ENCODE results near the gene WWTR1. TPM values are rescaled to one million over a fixed set of nuclear protein-coding genes. Genes with fewer than 3 reads are reported as not detected.

The WWTR1 gene
- total and polyA plus RNA-seq, 2 of the 4 experiments (the other 2 are of a cell fraction) = 38.9 to 65.3 TPM

DNA sequence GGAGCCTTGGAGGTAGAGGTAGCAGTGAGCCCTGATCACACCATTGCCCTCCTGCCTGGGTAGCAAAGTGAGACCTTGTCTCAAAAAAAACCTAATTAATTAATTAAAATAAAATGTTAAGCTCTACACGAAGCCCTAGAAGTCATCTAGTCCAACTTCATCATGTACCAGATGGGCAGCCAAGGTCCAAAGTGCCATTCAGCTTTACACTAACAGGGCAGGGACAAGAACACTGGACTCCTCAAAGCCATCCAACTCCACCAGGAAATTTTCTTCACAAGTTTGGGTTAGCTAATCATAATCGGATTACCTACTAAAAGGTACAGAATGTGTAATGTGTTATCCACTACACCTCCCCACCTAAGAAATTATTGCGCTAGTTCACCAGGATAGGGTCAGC, 48.8 kb downstream of the WWTR1 start:
- Histone ChIP-seq H3K4me2 (ENCODE audit: low read depth, low read length) (no peak overlapping the region), H3K4me1 (ENCODE audit: control insufficient read depth, insufficient read depth, low read length) (peaks cover 33% of the 10 kb centered on the region), H2BK20ac (ENCODE audit: low read depth, low read length) (peak overlapping the region; percentile 42), H2AK9ac (replicated peaks; ENCODE audit: low read depth, low read length, poor library complexity) (no peak overlapping the region), H3K14ac (replicated peaks; ENCODE audit: low read depth, low read length) (peak overlapping the region; percentile 65), H3K9me3 (ENCODE audit: control insufficient read depth, insufficient read depth, low read length) (no peaks in the 10 kb centered on the region), H3K9ac (ENCODE audit: low read depth, low read length) (no peak overlapping the region), H4K91ac (ENCODE audit: insufficient read depth, low read depth, low read length) (no peak overlapping the region), H2AK5ac (ENCODE audit: low read depth, low read length) (peak overlapping the region; percentile 75), H3K56ac (ENCODE audit: extremely low read depth, insufficient read depth, low read length) (no peak overlapping the region), H3K27me3 (ENCODE audit: control insufficient read depth, insufficient read depth, low read length) (no peaks in the 10 kb centered on the region), H3K4me3 (ENCODE audit: insufficient read depth, low read depth, low read length) (no peak overlapping the region), H4K8ac (ENCODE audit: low read depth in 2 of 2, low read length in 2 of 2) (no peak overlapping the region; a peak in 1 of 4 replicates), H3K9me1 (ENCODE audit: insufficient read depth, low read length) (peaks cover 33% of the 10 kb centered on the region), H2BK15ac (ENCODE audit: low read depth, low read length) (0 out of 3 replicates have a peak overlapping the region, but pooled peaks have one; percentile 73), H3K36me3 (ENCODE audit: control insufficient read depth, insufficient read depth, low read length) (peaks cover 4% of the 10 kb centered on the region; the same call in 1 of the 2 replicates), H4K5ac (ENCODE audit: low read depth, low read length) (no peak overlapping the region), H3K27ac (ENCODE audit: insufficient read depth, low read length) (no peak overlapping the region), H4K20me1 (ENCODE audit: insufficient read depth, low read length) (peaks cover 36% of the 10 kb centered on the region), H2BK5ac (ENCODE audit: low read depth, low read length, poor library complexity, severe bottlenecking) (peak overlapping the region; percentile 11), H3K4ac (ENCODE audit: low read depth, low read length) (peak overlapping the region; percentile 68), H3K79me1 (ENCODE audit: low read depth in 1 of 2, low read length in 2 of 2) (peaks cover 46 to 84% of the 10 kb centered on the region in 2 experiments), H2BK120ac (ENCODE audit: low read depth, low read length) (peak overlapping the region; percentile 37; the same call in 1 of the 2 replicates), H3K18ac (ENCODE audit: low read depth, low read length) (no peak overlapping the region), H2AFZ (replicated peaks; ENCODE audit: low read length, poor library complexity) (no peak overlapping the region), H3K23ac (ENCODE audit: low read depth, low read length) (peak overlapping the region; percentile 72)
- no peak for ATAC-seq (ENCODE audit: low read depth)
- intact Hi-C loops (cut with micrococcal nuclease) = no loop called here
- no peak for DNase-seq
- in situ Hi-C loops (cut with MboI; ENCODE audit: low sequenced_read_pairs) = no loop called here
- WGBS, 2 experiments (ENCODE audit: extremely low coverage in 2 of 2, insufficient read length in 1 of 2) = no CpG with 5 or more reads among the region's 3 CpGs
- CTCF ChIA-PET = interaction anchor here (0.6 kb wide), 1 partner anchor 103 kb away, joined by 3 read pairs; no protein-coding TSS in a partner anchor
- dilution Hi-C loops (cut with HindIII; ENCODE audit: low sequenced_read_pairs, unreplicated experiment) = no loop called here
- POLR2A ChIA-PET (ENCODE audit: unreplicated experiment) = no interaction called here
- no TSS peak for BruUV-seq (replicated peaks)
- TF ChIP-seq MAZ (IDR thresholded peaks at IDR 0.05; ENCODE audit: borderline replicate concordance, low read depth, low read length) (no peak), RFX5 (IDR thresholded peaks at IDR 0.05; ENCODE audit: low read depth, low read length) (no peak), MXI1 (IDR thresholded peaks at IDR 0.05; ENCODE audit: borderline replicate concordance, low read depth, low read length) (no peak), CHD1 (IDR thresholded peaks at IDR 0.05; ENCODE audit: low read depth, low read length) (no peak), CEBPB (IDR thresholded peaks at IDR 0.05; ENCODE audit: low read depth, low read length) (no peak), POLR2A (IDR thresholded peaks at IDR 0.05; ENCODE audit: low read depth, low read length) (no peak), ELK1 (IDR thresholded peaks at IDR 0.05; ENCODE audit: borderline replicate concordance, low read depth, low read length) (no peak), CTCF (conservative IDR thresholded peaks at IDR 0.05; ENCODE audit: low read depth, low read length) (no peak), BHLHE40 (IDR thresholded peaks at IDR 0.05; ENCODE audit: low read depth, low read length) (no peak), RAD21 (IDR thresholded peaks at IDR 0.05; ENCODE audit: low read length) (no peak), RCOR1 (IDR thresholded peaks at IDR 0.05; ENCODE audit: insufficient replicate concordance, low read length) (no peak), SMC3 (IDR thresholded peaks at IDR 0.05; ENCODE audit: low read depth, low read length) (no peak), MAFK (IDR thresholded peaks at IDR 0.05; ENCODE audit: low read depth, low read length) (no peak), FOS (IDR thresholded peaks at IDR 0.05; ENCODE audit: low read depth, low read length) (no peak), NFE2L2 (IDR thresholded peaks at IDR 0.05; ENCODE audit: low read depth, low read length) (no peak)
- TF ChIP-seq, protein P1, sequence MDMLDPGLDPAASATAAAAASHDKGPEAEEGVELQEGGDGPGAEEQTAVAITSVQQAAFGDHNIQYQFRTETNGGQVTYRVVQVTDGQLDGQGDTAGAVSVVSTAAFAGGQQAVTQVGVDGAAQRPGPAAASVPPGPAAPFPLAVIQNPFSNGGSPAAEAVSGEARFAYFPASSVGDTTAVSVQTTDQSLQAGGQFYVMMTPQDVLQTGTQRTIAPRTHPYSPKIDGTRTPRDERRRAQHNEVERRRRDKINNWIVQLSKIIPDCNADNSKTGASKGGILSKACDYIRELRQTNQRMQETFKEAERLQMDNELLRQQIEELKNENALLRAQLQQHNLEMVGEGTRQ (IDR thresholded peaks at IDR 0.05; ENCODE audit: low read depth, low read length) = no peak

Measured in IMR-90 (cell line).